Renal pelvis (tissue), 4 donors: ENCODE measurements around the gene YAP1. TPM values are rescaled to one million over a fixed set of nuclear protein-coding genes. Genes with fewer than 3 reads are reported as not detected.

Experiments used
- DNase-seq: peaks from one replicate; pipeline ENCODE4 v3.0.0-alpha.2; 2013
- polyA plus RNA-seq, 3 donors: library from polyadenylated mRNA; unstranded; fragments of 120-200 nt; gene quantifications; one replicate each; pipeline ENCODE4 v1.2.1, GENCODE V29; 2013; ENCODE audit not compliant: insufficient read length in 3 of 3

Gene YAP1
- polyA plus RNA-seq, 3 donors = 171 to 191 (median 190) TPM

DNA sequence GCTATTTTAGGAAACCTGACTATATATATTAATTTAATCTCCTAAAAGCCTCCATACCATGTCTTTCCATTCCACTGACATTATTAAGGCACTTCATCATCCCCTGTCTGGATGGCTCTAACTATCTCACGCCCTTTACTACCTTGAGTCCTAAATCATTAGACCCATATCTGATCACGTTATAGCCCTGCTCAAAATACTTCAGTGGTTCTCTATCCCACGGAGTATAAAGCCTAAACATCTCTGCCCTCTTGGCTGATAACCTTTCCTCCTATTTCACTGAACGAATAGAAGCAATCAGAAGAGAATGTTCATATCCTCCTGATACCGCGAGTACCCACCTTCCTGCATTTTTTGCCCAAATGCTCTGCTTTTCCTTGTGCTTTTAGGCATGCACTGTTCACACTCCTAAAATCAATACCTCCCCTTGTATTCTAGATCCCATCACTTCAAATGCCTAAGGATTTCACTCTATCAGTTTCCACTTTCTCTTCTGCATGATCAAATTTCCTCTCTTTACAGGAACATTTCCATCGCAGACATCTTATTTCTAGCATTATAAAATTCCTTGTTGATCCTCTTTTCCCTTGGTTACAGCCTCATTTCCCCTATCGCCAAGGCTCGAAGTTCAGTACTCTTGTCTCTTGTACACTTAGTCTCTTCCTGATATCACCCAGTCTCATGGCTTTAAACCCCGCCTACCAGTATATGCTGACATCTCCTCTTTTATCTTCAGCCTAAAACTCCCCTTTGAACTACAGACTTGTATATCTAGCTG lies 162.0 kb downstream of the YAP1 start:
- DNase-seq = no peak

DNA sequence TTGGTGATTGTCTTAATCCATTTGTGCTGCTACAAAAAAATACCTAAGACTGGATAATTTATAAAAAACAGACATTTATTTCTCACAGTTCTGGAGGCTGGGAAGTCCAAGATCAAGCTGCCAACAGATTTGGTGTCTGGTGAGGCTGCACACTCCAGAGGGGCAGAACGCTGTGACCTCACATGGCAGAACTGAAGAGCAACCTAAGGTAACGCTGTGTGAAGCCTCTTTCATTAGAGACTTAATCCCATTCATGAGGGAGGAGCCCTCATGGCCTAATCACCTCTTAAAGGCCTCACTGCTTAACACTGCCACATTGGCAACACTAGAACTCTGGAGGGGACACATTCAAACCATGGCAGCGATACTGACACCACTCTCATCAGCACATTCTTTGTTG lies 164.4 kb downstream of the YAP1 start:
- no peak for DNase-seq

DNA sequence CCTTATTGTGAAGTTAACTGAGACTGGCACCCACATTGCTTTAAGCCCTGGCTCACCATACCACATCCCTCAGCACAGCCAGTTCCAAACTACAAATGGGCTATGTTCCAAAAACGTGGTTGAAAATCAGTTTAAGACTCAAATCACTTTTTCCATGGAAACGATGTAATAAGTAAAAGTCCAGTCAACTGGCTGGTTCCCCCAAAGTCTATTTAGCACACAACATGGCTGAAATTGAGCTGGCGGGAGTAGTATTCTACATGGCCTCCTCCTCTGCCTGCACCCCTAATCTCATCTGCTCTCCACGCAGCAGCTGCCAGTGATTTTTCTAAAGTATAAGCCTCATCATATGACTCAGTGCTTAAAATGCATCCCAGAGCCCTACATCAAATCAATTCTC lies 166.1 kb downstream of the YAP1 start:
- DNase-seq = no peak

DNA sequence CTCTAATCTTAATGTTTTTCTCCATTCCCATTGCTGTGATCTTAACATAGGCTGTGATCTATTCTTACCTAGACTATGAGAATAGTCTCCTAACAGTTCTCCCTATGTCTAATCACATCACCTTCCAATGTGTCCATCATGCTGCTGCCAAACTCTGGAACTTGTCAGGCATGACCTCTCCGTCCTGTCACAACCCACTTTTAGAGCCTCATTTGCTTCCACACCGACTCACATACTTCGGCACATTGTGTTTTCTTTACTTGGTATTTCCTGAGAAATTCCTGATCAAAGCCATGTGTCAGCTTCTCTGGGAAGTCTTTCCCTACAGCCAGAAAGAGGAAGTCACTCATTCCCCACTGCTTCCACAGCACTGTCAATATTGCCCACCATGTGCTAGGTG lies 166.5 kb downstream of the YAP1 start:
- no peak for DNase-seq

DNA sequence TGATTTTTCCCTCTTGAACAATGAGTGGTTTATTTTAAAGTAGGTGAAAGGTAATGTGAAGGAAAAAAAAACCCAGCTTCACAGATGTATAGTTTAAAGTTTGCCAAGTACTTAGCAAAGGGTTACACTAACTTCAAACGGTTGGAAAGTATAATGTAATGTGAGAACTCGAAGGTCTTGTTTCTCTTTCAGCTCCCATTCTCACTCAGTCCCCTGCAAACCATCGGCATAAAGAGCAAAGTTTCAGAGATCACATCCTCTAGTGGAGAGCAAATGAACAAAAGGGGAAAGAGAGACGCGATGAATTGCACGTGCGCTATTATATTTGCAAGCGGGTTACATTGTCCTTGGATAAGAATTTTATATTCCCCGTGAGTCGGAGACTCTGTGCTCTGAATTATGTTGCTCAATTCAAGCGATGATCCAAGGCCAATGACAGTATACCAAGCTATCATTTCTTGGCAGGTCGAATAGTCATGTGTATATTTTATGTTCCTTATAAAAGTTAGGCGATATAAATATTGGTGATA lies 169.5 kb downstream of the YAP1 start:
- DNase-seq = peak; percentile 62

DNA sequence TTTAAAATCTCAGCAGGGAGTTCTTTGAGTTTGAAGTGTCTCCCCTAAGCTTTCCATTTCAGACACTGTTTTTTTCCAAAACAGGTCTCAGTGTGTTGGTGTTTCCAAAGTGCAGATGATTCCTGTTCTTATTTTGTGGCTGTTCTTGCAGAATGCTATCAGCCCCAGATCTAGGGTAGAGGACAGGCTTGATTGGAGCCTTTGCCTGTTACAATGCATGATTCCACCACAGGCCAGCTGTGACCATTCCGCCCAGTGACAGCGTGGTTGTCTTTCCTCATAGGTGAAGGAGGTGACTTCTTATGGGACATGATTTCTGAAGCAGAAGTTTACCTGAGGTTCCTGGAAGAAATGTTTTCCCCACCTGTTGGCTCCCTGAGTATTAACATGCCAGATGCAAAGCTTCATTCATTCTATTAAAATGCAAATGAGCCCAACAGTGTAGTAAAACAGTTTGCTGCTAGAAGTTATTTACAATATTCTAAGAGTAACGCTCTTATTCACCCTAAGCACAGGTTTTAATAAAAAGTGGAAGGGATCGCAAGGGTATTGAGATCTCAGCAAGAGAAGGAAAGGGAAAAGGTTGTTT lies 170.1 kb downstream of the YAP1 start:
- no peak for DNase-seq

Other genes with a start within 250 kb of the YAP1 start
- gene CEP126, start 195.4 kb upstream of the YAP1 start, polyA plus RNA-seq = 1 to 10 TPM; 2.9 to 7.3 (median 5.8) TPM
- gene ANGPTL5, start 193.9 kb upstream of the YAP1 start, polyA plus RNA-seq = under 1 TPM in 1 of 3 donors, not detected in 2; 0.19 TPM
- 1 to 10 TPM; 4.3 to 6.8 (median 5.6) TPM for gene CFAP300, start 63.0 kb upstream of the YAP1 start, polyA plus RNA-seq
- 1 to 10 TPM; 1.1 to 1.7 (median 1.2) TPM for gene BIRC3, start 207.0 kb downstream of the YAP1 start, polyA plus RNA-seq
- gene BIRC2, start 236.8 kb downstream of the YAP1 start, polyA plus RNA-seq = 10 to 100 TPM; 70.0 to 78.2 (median 75.9) TPM